ENCODE results near the gene ST8SIA4. TPM values are rescaled to one million over a fixed set of nuclear protein-coding genes. Genes with fewer than 3 reads are reported as not detected.

ST8SIA4 gene
- total RNA-seq, 1 experiment from 2014 or later: not detected

DNA sequence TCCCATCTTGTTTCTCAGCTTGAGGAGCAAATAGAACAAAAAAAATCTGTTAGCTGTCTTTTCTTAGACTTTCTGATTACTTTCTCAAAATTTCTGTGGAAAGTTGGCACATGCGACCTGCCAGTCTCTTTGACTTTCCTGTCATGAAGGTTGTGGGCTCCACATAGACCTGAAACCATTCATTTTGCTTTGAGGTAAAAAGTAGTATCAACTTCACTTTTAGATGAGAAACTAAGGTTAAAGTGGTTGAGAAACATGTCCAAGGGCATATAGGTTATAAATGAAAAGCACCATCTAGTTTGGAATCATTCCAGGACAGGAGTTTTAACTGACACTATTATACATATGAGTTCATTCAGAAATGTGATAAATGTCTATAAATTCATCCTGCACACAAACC, 42.7 kb downstream of the ST8SIA4 start:
- CTCF ChIA-PET: no interaction called here
- RAD21 ChIA-PET (ENCODE audit: low non-redundant PET in 1 of 2, low total read pairs in 2 of 2, uncharacterized antibody in 2 of 2, unreplicated experiment in 2 of 2): no interaction called here
- DNase-seq (ENCODE audit: low read depth, low spot score): no peak
- H4K20me1 ChIP-seq (ENCODE audit: insufficient read depth): no peaks in the 10 kb centered on the region
- POLR2A ChIA-PET: no interaction called here
- no peak overlapping the region for H3K4me3 ChIP-seq (replicated peaks in 1 of 2; ENCODE audit: low read depth in 1 of 2, low read length in 2 of 2)
- no peaks in the 10 kb centered on the region for H3K27me3 ChIP-seq (ENCODE audit: insufficient read depth, low read length)
- TF ChIP-seq ELF1 (IDR thresholded peaks at IDR 0.05; ENCODE audit: borderline replicate concordance, low read depth): no peak
- no peak for TF ChIP-seq POLR2A (IDR thresholded peaks at IDR 0.05; ENCODE audit: borderline replicate concordance, extremely low read depth, insufficient read depth, insufficient read length)
- TF ChIP-seq YY1 (IDR thresholded peaks at IDR 0.05; ENCODE audit: extremely low read depth, insufficient replicate concordance, low read depth, low read length): no peak
- H3K79me2 ChIP-seq (ENCODE audit: insufficient read depth, low read length): no peaks in the 10 kb centered on the region
- no peak overlapping the region for H3K9ac ChIP-seq (ENCODE audit: low read length)
- H3K4me1 ChIP-seq (ENCODE audit: control insufficient read depth in 1 of 2, insufficient read depth in 2 of 2, low read length in 2 of 2): no peaks in the 10 kb centered on the region
- no peak overlapping the region for H3K4me2 ChIP-seq (ENCODE audit: low read length)
- intact Hi-C loops (cut with micrococcal nuclease): no loop called here
- no peak overlapping the region for H3K27ac ChIP-seq (ENCODE audit: low read depth, low read length)
- H3K9me2 ChIP-seq (ENCODE audit: insufficient read depth): no peaks in the 10 kb centered on the region
- no peaks in the 10 kb centered on the region for H3K9me3 ChIP-seq (ENCODE audit: control insufficient read depth in 1 of 2, insufficient read depth in 1 of 2, low read depth in 1 of 2, low read length in 2 of 2)
- no peak for ATAC-seq
- no peaks in the 10 kb centered on the region for H3K36me3 ChIP-seq (ENCODE audit: control insufficient read depth in 1 of 2, insufficient read depth in 2 of 2, low read length in 2 of 2)
- no TSS peak for BruUV-seq (replicated peaks)
- no peak overlapping the region for H2AFZ ChIP-seq (ENCODE audit: low read depth, low read length, poor library complexity, severe bottlenecking)

DNA sequence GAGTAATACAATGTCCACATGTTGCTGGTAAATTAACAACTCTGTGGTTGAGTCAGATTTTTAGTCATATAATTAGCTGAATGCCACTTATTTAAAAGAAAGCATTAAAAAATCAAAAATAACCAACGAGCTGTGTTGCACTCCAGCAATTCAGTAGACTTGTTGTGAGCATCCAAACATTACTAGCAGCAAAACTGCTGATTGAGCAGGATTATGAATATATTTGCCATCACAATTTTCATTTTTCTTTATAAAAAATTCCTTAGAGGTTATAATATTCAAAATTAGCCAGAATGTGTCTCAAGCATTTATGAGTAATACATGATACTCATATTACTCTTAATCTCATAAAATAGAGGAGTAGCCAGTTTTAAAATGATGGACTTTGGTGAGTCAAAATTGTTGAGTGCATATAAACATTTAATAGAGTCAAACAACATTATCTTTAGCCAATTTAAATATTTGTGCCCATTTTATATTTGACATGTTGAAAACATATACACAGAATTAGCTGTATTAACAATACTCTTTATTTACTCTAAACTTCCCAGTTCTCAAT, 44.0 kb downstream of the ST8SIA4 start:
- no peaks in the 10 kb centered on the region for H4K20me1 ChIP-seq (ENCODE audit: insufficient read depth)
- BruUV-seq (replicated peaks): no TSS peak
- no peak overlapping the region for H3K27ac ChIP-seq (ENCODE audit: low read depth, low read length)
- no peaks in the 10 kb centered on the region for H3K9me2 ChIP-seq (ENCODE audit: insufficient read depth)
- H3K4me1 ChIP-seq (ENCODE audit: control insufficient read depth in 1 of 2, insufficient read depth in 2 of 2, low read length in 2 of 2): no peaks in the 10 kb centered on the region
- no peaks in the 10 kb centered on the region for H3K9me3 ChIP-seq (ENCODE audit: control insufficient read depth in 1 of 2, insufficient read depth in 1 of 2, low read depth in 1 of 2, low read length in 2 of 2)
- no peaks in the 10 kb centered on the region for H3K36me3 ChIP-seq (ENCODE audit: control insufficient read depth in 1 of 2, insufficient read depth in 2 of 2, low read length in 2 of 2)
- intact Hi-C loops (cut with micrococcal nuclease): no loop called here
- TF ChIP-seq ELF1 (IDR thresholded peaks at IDR 0.05; ENCODE audit: borderline replicate concordance, low read depth): no peak
- TF ChIP-seq RAD21 (IDR thresholded peaks at IDR 0.05; ENCODE audit: low read depth): no peak
- no peak for TF ChIP-seq ZFX (IDR thresholded peaks at IDR 0.05)
- TF ChIP-seq EGR1 (IDR thresholded peaks at IDR 0.05; ENCODE audit: low read depth): no peak
- TF ChIP-seq, protein P1, sequence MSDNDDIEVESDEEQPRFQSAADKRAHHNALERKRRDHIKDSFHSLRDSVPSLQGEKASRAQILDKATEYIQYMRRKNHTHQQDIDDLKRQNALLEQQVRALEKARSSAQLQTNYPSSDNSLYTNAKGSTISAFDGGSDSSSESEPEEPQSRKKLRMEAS (IDR thresholded peaks at IDR 0.05): no peak
- no peak for TF ChIP-seq TCF7L2 (IDR thresholded peaks at IDR 0.05; ENCODE audit: borderline replicate concordance, extremely low read depth, insufficient read depth, insufficient read length)
- TF ChIP-seq, protein P2, sequence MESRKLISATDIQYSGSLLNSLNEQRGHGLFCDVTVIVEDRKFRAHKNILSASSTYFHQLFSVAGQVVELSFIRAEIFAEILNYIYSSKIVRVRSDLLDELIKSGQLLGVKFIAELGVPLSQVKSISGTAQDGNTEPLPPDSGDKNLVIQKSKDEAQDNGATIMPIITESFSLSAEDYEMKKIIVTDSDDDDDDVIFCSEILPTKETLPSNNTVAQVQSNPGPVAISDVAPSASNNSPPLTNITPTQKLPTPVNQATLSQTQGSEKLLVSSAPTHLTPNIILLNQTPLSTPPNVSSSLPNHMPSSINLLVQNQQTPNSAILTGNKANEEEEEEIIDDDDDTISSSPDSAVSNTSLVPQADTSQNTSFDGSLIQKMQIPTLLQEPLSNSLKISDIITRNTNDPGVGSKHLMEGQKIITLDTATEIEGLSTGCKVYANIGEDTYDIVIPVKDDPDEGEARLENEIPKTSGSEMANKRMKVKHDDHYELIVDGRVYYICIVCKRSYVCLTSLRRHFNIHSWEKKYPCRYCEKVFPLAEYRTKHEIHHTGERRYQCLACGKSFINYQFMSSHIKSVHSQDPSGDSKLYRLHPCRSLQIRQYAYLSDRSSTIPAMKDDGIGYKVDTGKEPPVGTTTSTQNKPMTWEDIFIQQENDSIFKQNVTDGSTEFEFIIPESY (IDR thresholded peaks at IDR 0.05; ENCODE audit: extremely low read depth, insufficient replicate concordance, low read length): no peak
- TF ChIP-seq EZH2 (IDR thresholded peaks at IDR 0.05): no peak
- no peak for TF ChIP-seq FOSL1 (IDR thresholded peaks at IDR 0.05; ENCODE audit: low read depth)
- no peak for TF ChIP-seq SP1 (IDR thresholded peaks at IDR 0.05; ENCODE audit: low read depth)
- no peak for TF ChIP-seq EZH2phosphoT487 (IDR thresholded peaks at IDR 0.05; ENCODE audit: borderline replicate concordance)
- no peak for TF ChIP-seq POLR2AphosphoS5 (IDR thresholded peaks at IDR 0.05; ENCODE audit: low read depth, low read length)
- TF ChIP-seq YY1 (IDR thresholded peaks at IDR 0.05; ENCODE audit: extremely low read depth, insufficient replicate concordance, low read depth, low read length): no peak
- H3K9ac ChIP-seq (ENCODE audit: low read length): no peak overlapping the region
- no peak for ATAC-seq
- H3K27me3 ChIP-seq (ENCODE audit: insufficient read depth, low read length): no peaks in the 10 kb centered on the region
- no peak overlapping the region for H3K4me2 ChIP-seq (ENCODE audit: low read length)
- no peaks in the 10 kb centered on the region for H3K79me2 ChIP-seq (ENCODE audit: insufficient read depth, low read length)
- no peak for DNase-seq (ENCODE audit: low read depth, low spot score)
- no peak overlapping the region for H2AFZ ChIP-seq (ENCODE audit: low read depth, low read length, poor library complexity, severe bottlenecking)
- RAD21 ChIA-PET (ENCODE audit: low non-redundant PET in 1 of 2, low total read pairs in 2 of 2, uncharacterized antibody in 2 of 2, unreplicated experiment in 2 of 2): no interaction called here
- H3K4me3 ChIP-seq (replicated peaks in 1 of 2; ENCODE audit: low read depth in 1 of 2, low read length in 2 of 2): no peak overlapping the region
- CTCF ChIA-PET: interaction anchor here (0.6 kb wide), 1 partner anchor 140 kb away, joined by 3 read pairs; no protein-coding TSS in a partner anchor
- POLR2A ChIA-PET: no interaction called here
